ENCODE measurements around the gene KCP.
"Not testable (repeated sequence)": the region's sequence is repeated elsewhere in the genome, so short reads cannot be mapped to it uniquely, and the experiment has no call there.

Gene KCP

DNA sequence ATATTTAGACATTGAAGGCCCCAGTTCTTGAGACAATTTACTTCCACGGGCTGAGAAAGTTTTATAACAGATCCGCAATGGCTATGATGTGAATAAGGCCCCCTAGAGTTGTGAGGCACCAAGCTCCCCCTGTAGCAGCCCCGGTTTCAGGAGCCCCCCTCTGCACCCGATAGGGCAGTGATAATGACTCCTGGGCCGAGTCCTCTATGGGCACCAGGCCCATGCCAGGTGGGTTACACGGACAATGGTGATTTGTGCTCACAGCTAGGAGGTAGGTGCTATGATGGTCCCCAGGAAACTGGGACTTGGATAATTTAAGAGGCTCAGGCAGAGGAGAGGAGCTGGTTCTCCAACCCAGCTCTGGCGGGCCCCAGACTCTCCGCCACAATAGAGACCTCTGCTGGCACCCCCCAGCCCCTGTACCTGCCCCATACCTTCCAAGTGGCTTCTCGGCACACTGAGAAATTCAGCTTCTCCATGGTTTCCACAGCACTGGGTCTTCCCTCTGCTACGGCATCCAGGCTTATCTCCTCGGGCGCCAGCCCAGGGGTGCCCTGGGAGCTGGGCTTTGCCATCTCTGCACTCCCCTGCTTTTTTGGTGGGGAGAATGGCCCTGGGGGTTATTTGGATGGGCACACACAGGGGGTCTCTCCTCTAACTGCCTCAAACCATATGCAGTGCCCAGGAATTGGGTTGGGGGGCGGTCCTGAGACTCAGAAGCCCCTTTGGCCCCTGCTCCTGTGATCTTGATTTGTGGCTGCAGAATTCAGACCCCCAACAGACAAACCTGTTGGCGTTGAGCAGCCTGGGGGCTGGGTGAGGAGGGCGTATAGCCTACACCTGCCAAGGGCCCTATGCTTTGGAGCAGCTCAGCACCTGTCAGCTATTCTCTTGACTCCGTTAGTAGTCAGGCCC, 12.2 kb upstream of the KCP start:
- no peak for DNase-seq (ENCODE audit: low read depth in 2 of 3, low spot score in 2 of 3)

GRCh38 chr7:128921866-128922440, 11.4 kb upstream of the KCP start:
- no peak for DNase-seq (ENCODE audit: low read depth in 2 of 3, low spot score in 2 of 3)

DNA sequence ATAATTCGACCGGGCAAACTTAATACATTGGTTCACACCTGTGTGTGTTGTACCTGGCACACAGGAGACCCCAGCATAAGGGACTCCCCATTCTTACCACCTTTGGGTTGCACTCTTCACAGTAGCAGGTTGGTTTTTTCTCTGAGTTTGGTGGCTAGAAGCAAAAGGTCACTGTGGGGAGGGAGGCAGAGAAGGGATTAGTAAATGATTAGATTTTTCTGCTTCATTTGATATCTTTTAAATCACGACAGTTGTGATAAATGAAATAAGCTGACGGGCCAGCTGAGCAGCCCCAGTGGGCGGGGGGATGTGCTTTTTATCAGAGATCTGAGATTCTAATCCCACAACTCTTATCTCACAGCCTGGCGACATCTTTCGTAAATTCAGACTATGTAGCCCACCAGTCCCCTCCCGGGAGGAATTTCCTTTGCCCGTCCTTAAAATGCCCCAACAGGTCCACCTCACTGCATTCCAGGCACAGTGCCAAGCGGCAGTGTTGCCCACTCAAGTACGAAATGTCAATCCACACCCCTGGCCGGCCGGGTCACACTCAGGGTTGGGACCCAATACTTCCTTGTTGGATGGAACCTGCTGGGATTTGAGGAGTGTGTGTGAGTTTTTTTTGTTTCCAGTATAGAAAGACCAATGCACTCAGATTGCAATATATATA, 10.5 kb upstream of the KCP start:
- no peak for DNase-seq (ENCODE audit: low read depth in 2 of 3, low spot score in 2 of 3)

DNA sequence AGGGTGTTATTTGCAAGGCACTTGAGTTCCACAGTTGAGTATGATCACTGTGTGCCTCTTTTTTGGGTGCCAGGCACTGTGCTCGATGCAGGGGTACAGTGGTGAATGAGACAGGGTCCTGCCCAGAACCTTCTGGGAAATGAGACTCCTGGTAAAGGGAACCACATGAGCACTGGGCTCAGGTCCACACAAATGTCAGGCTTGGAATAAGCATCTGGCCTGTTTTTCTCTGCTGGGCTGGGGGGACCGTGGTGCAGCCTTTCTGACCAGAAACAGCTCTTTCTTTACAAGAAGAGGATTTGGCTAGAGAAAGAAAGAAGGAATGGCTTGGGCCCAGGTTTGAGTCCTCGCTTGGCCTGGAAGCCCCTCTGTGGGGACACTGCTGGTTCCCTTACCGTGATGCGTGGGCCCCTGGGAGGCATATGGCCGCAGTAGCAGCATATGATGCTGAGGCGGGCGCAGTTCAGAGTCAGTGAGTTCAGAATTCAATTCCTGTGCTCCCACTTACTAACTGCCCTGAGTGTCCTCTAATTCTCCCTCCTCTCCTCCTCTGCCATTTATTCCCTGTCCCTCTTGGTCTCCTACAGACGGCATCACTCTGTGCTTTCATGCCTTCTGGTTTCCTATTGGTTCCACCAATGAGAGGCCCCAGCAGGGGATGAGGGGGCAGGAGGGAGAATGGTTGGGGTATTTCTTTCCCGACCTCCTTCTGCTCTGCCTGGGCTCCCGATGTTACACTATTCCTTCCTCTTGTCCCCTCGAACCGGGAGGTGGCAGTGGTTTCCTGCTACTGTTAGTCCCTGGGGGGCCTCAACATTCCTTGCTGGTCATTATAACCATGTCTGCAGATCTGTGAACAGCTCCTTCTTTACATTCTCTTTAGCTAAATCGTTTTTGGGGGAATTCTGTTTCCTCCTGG, 9.6 kb upstream of the KCP start:
- DNase-seq (ENCODE audit: low read depth in 2 of 3, low spot score in 2 of 3) = no peak

DNA sequence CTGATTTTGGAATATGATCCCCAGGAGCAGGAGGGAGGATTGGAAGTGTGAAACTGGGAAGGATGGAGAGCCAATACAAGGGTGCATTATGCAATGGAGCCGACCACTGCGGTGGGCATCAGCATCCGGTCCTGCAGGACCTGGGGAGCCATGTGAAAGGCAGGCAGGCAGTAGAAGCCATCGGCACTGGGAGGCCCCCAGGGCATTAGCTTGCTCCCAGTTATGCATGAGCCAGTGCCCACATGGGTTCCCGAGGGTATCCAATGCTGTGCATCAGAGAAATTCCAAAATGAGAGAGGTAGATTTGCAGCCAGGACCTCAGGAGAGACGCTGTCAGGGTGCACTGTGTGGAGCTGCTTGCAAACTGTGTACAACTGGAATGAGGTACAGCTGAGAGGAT, 8.7 kb upstream of the KCP start:
- no peak for DNase-seq (ENCODE audit: low read depth in 2 of 3, low spot score in 2 of 3)

DNA sequence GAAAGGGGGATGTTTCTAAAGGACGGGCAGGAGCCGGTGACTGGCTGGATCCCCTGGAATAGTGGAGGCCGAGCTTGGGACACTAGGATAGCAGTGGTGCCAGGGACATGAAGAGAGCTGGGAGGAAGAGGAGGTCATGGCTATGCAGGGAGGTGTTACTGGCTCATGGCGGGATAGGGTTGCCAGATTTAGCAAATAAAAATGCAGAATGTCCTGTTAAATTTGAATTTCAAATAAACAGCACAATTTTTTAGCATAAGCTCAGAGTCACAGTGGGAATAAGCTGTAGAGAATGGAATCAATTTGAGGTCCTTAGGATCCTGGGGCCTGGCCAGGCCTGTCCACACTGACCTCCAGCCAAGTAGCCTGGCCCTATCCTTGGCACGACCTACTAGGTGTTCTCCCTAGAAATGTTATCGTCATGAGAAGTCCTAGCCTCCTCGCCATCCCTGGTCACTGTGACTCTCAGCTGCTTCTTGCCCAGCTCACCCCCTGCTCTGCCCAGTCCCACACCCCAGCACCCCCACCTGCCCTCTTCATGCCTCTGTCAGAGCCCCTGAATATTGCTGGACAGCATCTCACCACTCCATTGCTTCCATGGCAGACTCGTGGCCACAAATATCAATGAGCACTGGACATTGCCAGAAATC, 7.6 kb upstream of the KCP start:
- no peak for DNase-seq (ENCODE audit: low read depth in 2 of 3, low spot score in 2 of 3)

- no peak for DNase-seq (ENCODE audit: low read depth in 2 of 3, low spot score in 2 of 3)
These were observed 6.6 kb upstream of the KCP start for GRCh38 chr7:128917122-128917521.

DNA sequence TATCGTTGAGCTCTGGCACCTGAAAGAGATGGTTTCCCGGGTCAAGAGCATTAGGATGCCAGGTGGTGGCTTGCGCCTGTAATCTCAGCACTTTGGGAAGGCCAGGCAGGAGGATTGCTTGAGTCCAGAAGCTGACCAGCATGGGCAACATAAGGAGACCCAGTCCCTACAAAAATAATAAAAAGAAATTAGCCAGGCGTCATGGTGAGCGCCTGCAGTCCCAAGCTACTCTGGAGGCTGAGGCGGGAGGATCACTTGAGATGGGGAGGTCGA, 6.1 kb upstream of the KCP start:
- DNase-seq (ENCODE audit: low read depth in 2 of 3, low spot score in 2 of 3) = no peak

- DNase-seq (ENCODE audit: low read depth in 2 of 3, low spot score in 2 of 3) = no peak
These were observed 5.5 kb upstream of the KCP start for GRCh38 chr7:128915841-128916642.

- no peak for DNase-seq (ENCODE audit: low read depth in 2 of 3, low spot score in 2 of 3)
These were observed 4.8 kb upstream of the KCP start for GRCh38 chr7:128915271-128915819.

DNA sequence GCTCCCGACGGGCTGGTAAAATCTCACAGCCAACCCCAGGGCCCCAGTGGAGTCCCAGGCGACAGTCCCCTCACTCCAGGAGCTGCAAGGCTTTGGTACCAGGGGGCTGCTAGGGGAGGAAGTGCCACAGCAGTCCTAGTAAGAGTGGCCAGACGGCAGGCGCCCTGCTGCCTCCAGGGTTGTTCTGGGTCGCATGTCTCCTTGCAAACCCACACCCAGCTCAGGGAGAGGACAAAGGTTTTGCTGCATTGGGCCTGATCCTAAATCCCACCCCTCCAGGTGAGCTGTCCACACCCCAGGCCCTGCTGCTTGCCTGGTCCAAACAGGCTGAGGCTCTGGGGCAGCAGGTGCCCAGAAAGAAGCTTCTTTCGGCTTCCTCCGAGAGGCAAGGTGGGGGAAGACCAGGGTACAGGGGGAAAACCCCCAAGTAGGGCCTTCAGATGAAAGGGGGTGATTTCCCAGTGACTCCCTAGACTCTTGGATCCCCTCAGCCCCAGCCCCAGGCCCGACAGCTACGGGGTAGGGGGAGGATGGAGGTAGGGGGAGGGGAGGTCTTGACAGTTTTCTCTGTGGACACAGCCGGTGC, 4.2 kb upstream of the KCP start:
- no peak for DNase-seq (ENCODE audit: low read depth in 2 of 3, low spot score in 2 of 3)

- DNase-seq (ENCODE audit: low read depth in 2 of 3, low spot score in 2 of 3) = no peak
These were observed 3.5 kb upstream of the KCP start for GRCh38 chr7:128913870-128914565.

- not testable (repeated sequence) for DNase-seq (ENCODE audit: low read depth in 2 of 3, low spot score in 2 of 3)
These were observed 2.4 kb upstream of the KCP start for GRCh38 chr7:128912709-128913495.

GRCh38 chr7:128912281-128912680, 1.8 kb upstream of the KCP start:
- no peak for DNase-seq (ENCODE audit: low read depth in 2 of 3, low spot score in 2 of 3)

GRCh38 chr7:128911423-128912031, 1.0 kb upstream of the KCP start:
- DNase-seq (ENCODE audit: low read depth in 2 of 3, low spot score in 2 of 3) = no peak

DNA sequence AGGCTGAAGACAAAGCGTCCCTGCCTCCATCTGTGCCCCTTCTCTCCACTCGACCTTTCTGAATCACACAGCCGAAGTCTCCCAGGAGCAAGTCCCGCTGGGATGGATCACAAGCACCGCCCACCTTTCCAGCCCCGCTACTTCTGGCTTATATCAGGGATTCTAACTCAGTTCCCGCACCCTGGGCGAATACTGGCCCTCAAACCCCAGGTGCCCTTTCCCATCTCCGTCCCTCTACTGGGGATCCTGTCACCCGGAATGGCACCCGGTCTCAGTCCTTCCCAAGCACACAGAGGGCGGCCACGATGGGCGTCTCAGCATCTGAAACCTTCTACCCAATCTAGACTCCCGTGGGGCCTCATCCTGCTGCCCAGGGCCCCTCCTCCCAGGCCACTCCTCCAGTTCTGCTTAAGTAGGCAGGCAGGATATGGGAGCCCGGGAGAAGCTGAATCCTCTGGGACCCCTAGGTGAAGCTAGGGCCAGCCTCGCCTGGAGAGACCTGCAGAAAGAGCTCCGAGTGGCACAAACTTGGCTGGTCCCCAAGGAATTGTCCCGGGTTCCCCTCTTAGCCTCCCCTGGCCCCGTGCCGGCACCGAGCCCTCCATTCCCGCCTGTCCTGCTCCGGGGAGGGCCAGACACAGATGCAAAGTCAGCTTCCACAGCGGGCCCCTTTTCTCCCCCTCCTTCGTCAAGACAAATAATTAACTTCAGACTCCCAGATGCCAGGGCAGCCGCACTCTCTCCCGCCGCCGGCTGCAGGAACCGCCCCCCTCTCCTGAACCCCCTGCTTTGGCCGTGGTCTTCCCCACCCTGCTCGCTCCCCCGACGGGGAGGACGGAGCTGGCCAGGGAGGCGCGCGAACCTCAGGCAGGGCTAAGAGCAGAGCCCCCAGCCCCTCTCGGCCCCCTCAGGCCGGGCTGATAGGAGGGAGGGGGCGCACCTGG, 612 bp downstream of the KCP start:
- DNase-seq (ENCODE audit: low read depth in 2 of 3, low spot score in 2 of 3) = no peak

Data from activated CD8-positive, alpha-beta memory T cell treated with anti-CD3 and anti-CD28 coated beads for 48 hours (primary cell).